Stimulated activated naive CD8-positive, alpha-beta T cell treated with anti-CD3 and anti-CD28 coated beads, Interleukin-15, Interleukin-2, amounts not matched to agents 100 ng/mL and 50 ng/mL, for 24 hours (primary cell): Measurements from ENCODE around the gene DNAJC5G.

ENCODE experiments used
- H3K27ac Mint-ChIP-seq: one replicate; pipeline ENCODE4 v1.8.0; 2021; ENCODE audit warnings: mild to moderate bottlenecking, mixed read lengths
- H3K27me3 Mint-ChIP-seq: one replicate; pipeline ENCODE4 v1.8.0; 2021; ENCODE audit warnings: mixed read lengths
- H3K36me3 Mint-ChIP-seq: one replicate; pipeline ENCODE4 v1.8.0; 2021; ENCODE audit warnings: low read depth, mixed read lengths
- H3K4me1 Mint-ChIP-seq: one replicate; pipeline ENCODE4 v1.8.0; 2021; ENCODE audit warnings: low read depth, mixed read lengths
- H3K4me3 Mint-ChIP-seq: one replicate; pipeline ENCODE4 v1.8.0; 2021; ENCODE audit warnings: mild to moderate bottlenecking, mixed read lengths
- H3K9me3 Mint-ChIP-seq: one replicate; pipeline ENCODE4 v1.8.0; 2021; ENCODE audit warnings: mixed read lengths

The DNAJC5G gene

GRCh38 chr2:27275211-27276150, at the start of gene DNAJC5G:
DNAJC5G (plus strand) TSS chr2:27275433; CDS start chr2:27276729, 1,296 bp downstream.
- Mint-ChIP-seq H3K27me3 (peaks cover 8% of the 10 kb centered on the region), H3K4me1 (no peaks in the 10 kb centered on the region), H3K27ac (no peak within 1 kb of the TSS)

GRCh38 chr2:27225526-27225925, 49.7 kb upstream of the DNAJC5G start:
- Mint-ChIP-seq H3K36me3 (peaks cover 83% of the 10 kb centered on the region), H3K27ac (no peak overlapping the region), H3K4me3 (no peak overlapping the region), H3K4me1 (peaks cover 6% of the 10 kb centered on the region), H3K9me3 (no peaks in the 10 kb centered on the region), H3K27me3 (no peaks in the 10 kb centered on the region)

More at GRCh38 chr2:27275211-27276150, at the start of gene DNAJC5G:
- no peaks in the 10 kb centered on the region for H3K9me3 Mint-ChIP-seq
- no peak within 1 kb of the TSS for H3K4me3 Mint-ChIP-seq
- H3K36me3 Mint-ChIP-seq = no peaks in the 10 kb centered on the region

GRCh38 chr2:27227501-27227900, 47.7 kb upstream of the DNAJC5G start:
- Mint-ChIP-seq H3K4me3 (no peak overlapping the region), H3K27ac (no peak overlapping the region), H3K27me3 (no peaks in the 10 kb centered on the region), H3K9me3 (no peaks in the 10 kb centered on the region), H3K4me1 (no peaks in the 10 kb centered on the region), H3K36me3 (peaks cover 85% of the 10 kb centered on the region)

GRCh38 chr2:27231921-27232320, 43.3 kb upstream of the DNAJC5G start:
- no peaks in the 10 kb centered on the region for H3K27me3 Mint-ChIP-seq
- no peak overlapping the region for H3K4me3 Mint-ChIP-seq
- peaks cover 80% of the 10 kb centered on the region for H3K36me3 Mint-ChIP-seq
- no peaks in the 10 kb centered on the region for H3K9me3 Mint-ChIP-seq
- H3K4me1 Mint-ChIP-seq = no peaks in the 10 kb centered on the region
- H3K27ac Mint-ChIP-seq = no peak overlapping the region

- H3K36me3 Mint-ChIP-seq = peaks cover 77% of the 10 kb centered on the region
- H3K4me1 Mint-ChIP-seq = no peaks in the 10 kb centered on the region
- H3K4me3 Mint-ChIP-seq = no peak overlapping the region
- no peaks in the 10 kb centered on the region for H3K9me3 Mint-ChIP-seq
- H3K27ac Mint-ChIP-seq = no peak overlapping the region
- H3K27me3 Mint-ChIP-seq = no peaks in the 10 kb centered on the region
These were observed 41.9 kb upstream of the DNAJC5G start for GRCh38 chr2:27233341-27233740.

- Mint-ChIP-seq H3K27ac (no peak overlapping the region), H3K36me3 (peaks cover 80% of the 10 kb centered on the region), H3K27me3 (no peaks in the 10 kb centered on the region), H3K9me3 (no peaks in the 10 kb centered on the region), H3K4me3 (no peak overlapping the region), H3K4me1 (no peaks in the 10 kb centered on the region)
These were observed 39.1 kb upstream of the DNAJC5G start for GRCh38 chr2:27236136-27236535.

GRCh38 chr2:27236626-27237025, 38.6 kb upstream of the DNAJC5G start:
- peaks cover 80% of the 10 kb centered on the region for H3K36me3 Mint-ChIP-seq
- no peaks in the 10 kb centered on the region for H3K27me3 Mint-ChIP-seq
- no peaks in the 10 kb centered on the region for H3K4me1 Mint-ChIP-seq
- no peak overlapping the region for H3K4me3 Mint-ChIP-seq
- no peak overlapping the region for H3K27ac Mint-ChIP-seq
- H3K9me3 Mint-ChIP-seq = no peaks in the 10 kb centered on the region

- Mint-ChIP-seq H3K27ac (no peak overlapping the region), H3K9me3 (no peaks in the 10 kb centered on the region), H3K36me3 (peaks cover 79% of the 10 kb centered on the region), H3K4me3 (no peak overlapping the region), H3K4me1 (no peaks in the 10 kb centered on the region), H3K27me3 (no peaks in the 10 kb centered on the region)
These were observed 37.8 kb upstream of the DNAJC5G start for GRCh38 chr2:27237341-27237945.

- no peaks in the 10 kb centered on the region for H3K27me3 Mint-ChIP-seq
- no peak overlapping the region for H3K27ac Mint-ChIP-seq
- H3K36me3 Mint-ChIP-seq = peaks cover 75% of the 10 kb centered on the region
- no peak overlapping the region for H3K4me3 Mint-ChIP-seq
- H3K9me3 Mint-ChIP-seq = no peaks in the 10 kb centered on the region
- no peaks in the 10 kb centered on the region for H3K4me1 Mint-ChIP-seq
These were observed 36.3 kb upstream of the DNAJC5G start for GRCh38 chr2:27238976-27239375.

- Mint-ChIP-seq H3K4me1 (no peaks in the 10 kb centered on the region), H3K9me3 (no peaks in the 10 kb centered on the region), H3K36me3 (peaks cover 70% of the 10 kb centered on the region), H3K4me3 (no peak overlapping the region), H3K27ac (no peak overlapping the region), H3K27me3 (no peaks in the 10 kb centered on the region)
These were observed 34.8 kb upstream of the DNAJC5G start for GRCh38 chr2:27240406-27240805.

GRCh38 chr2:27241761-27242613, 33.2 kb upstream of the DNAJC5G start:
- Mint-ChIP-seq H3K36me3 (peaks cover 59% of the 10 kb centered on the region), H3K9me3 (no peaks in the 10 kb centered on the region), H3K27me3 (no peaks in the 10 kb centered on the region), H3K4me3 (no peak overlapping the region), H3K4me1 (no peaks in the 10 kb centered on the region), H3K27ac (no peak overlapping the region)

GRCh38 chr2:27242614-27242951, 32.6 kb upstream of the DNAJC5G start:
- Mint-ChIP-seq H3K9me3 (no peaks in the 10 kb centered on the region), H3K4me3 (no peak overlapping the region), H3K4me1 (no peaks in the 10 kb centered on the region), H3K27ac (no peak overlapping the region), H3K36me3 (peaks cover 53% of the 10 kb centered on the region), H3K27me3 (no peaks in the 10 kb centered on the region)

GRCh38 chr2:27243391-27244130, 31.7 kb upstream of the DNAJC5G start:
- no peaks in the 10 kb centered on the region for H3K9me3 Mint-ChIP-seq
- no peak overlapping the region for H3K4me3 Mint-ChIP-seq
- peaks cover 45% of the 10 kb centered on the region for H3K36me3 Mint-ChIP-seq
- H3K27me3 Mint-ChIP-seq = no peaks in the 10 kb centered on the region
- no peak overlapping the region for H3K27ac Mint-ChIP-seq
- no peaks in the 10 kb centered on the region for H3K4me1 Mint-ChIP-seq

GRCh38 chr2:27245116-27245515, 30.1 kb upstream of the DNAJC5G start:
- Mint-ChIP-seq H3K4me3 (no peak overlapping the region), H3K4me1 (no peaks in the 10 kb centered on the region), H3K27ac (no peak overlapping the region), H3K27me3 (no peaks in the 10 kb centered on the region), H3K9me3 (no peaks in the 10 kb centered on the region), H3K36me3 (peaks cover 35% of the 10 kb centered on the region)
